ENCODE results near the gene LRRC51.

DNA sequence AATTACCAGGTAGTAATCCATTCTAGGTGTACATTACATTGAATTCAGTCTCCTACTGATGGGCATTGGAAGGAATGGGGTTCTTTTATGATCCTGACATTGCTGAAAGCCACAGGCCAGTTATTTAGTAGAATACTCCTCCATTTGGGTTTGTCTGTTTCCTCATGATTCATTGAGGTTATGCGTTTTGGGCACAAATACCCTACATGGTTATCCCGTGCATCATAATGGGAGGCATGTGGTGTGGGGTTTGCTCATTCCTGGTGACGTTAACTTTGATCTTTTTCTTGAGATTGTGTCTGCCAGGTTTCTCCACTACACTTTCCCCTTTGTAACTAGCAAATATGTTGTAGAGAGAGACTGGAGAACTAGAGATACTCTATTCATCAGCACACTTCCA lies 60.4 kb downstream of the LRRC51 start:
- TF ChIP-seq, protein P1, sequence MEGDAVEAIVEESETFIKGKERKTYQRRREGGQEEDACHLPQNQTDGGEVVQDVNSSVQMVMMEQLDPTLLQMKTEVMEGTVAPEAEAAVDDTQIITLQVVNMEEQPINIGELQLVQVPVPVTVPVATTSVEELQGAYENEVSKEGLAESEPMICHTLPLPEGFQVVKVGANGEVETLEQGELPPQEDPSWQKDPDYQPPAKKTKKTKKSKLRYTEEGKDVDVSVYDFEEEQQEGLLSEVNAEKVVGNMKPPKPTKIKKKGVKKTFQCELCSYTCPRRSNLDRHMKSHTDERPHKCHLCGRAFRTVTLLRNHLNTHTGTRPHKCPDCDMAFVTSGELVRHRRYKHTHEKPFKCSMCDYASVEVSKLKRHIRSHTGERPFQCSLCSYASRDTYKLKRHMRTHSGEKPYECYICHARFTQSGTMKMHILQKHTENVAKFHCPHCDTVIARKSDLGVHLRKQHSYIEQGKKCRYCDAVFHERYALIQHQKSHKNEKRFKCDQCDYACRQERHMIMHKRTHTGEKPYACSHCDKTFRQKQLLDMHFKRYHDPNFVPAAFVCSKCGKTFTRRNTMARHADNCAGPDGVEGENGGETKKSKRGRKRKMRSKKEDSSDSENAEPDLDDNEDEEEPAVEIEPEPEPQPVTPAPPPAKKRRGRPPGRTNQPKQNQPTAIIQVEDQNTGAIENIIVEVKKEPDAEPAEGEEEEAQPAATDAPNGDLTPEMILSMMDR (IDR thresholded peaks at IDR 0.05), result no peak
- TF ChIP-seq POLR2A (IDR thresholded peaks at IDR 0.05), result no peak

Measured in uterus (tissue), 2 donors.